Measurements from ENCODE around the gene TMSB4X. TPM values are rescaled to one million over a fixed set of nuclear protein-coding genes. Genes with fewer than 3 reads are reported as not detected.
"Not testable (repeated sequence)": the region's sequence is repeated elsewhere in the genome, so short reads cannot be mapped to it uniquely, and the experiment has no call there.

Gene TMSB4X
- polyA plus RNA-seq (ENCODE audit: insufficient read length), result 918 TPM

GRCh38 chrX:12974796-12975669 lies at the start of gene TMSB4X:
TMSB4X (plus strand) TSS chrX:12975110.
- DNase-seq, result peak; percentile 85

- DNase-seq, result no peak
Measured at GRCh38 chrX:12929701-12930100, 45.2 kb upstream of the TMSB4X start.

GRCh38 chrX:12930150-12930549 lies 44.8 kb upstream of the TMSB4X start:
- no peak for DNase-seq

- no peak for DNase-seq
Measured at GRCh38 chrX:12932244-12932643, 42.7 kb upstream of the TMSB4X start.

GRCh38 chrX:12934850-12935249 lies 40.1 kb upstream of the TMSB4X start:
- no peak for DNase-seq

- DNase-seq, result no peak
Measured at GRCh38 chrX:12936947-12937346, 38.0 kb upstream of the TMSB4X start.

- DNase-seq, result not testable (repeated sequence)
Measured at GRCh38 chrX:12940471-12940870, 34.4 kb upstream of the TMSB4X start.

- not testable (repeated sequence) for DNase-seq
Measured at GRCh38 chrX:12943592-12943991, 31.3 kb upstream of the TMSB4X start.

GRCh38 chrX:12944452-12944851 lies 30.5 kb upstream of the TMSB4X start:
- not testable (repeated sequence) for DNase-seq

- no peak for DNase-seq
Measured at GRCh38 chrX:12945494-12945893, 29.4 kb upstream of the TMSB4X start.

GRCh38 chrX:12946406-12946805 lies 28.5 kb upstream of the TMSB4X start:
- no peak for DNase-seq

GRCh38 chrX:12946838-12947544 lies 27.9 kb upstream of the TMSB4X start:
- DNase-seq, result no peak

- DNase-seq, result no peak
Measured at GRCh38 chrX:12947545-12948235, 27.2 kb upstream of the TMSB4X start.

GRCh38 chrX:12948495-12948894 lies 26.4 kb upstream of the TMSB4X start:
- DNase-seq, result no peak

GRCh38 chrX:12949205-12949926 lies 25.5 kb upstream of the TMSB4X start:
- DNase-seq, result no peak

GRCh38 chrX:12949927-12950656 lies 24.8 kb upstream of the TMSB4X start:
- DNase-seq, result peak; percentile 73

GRCh38 chrX:12950851-12951594 lies 23.9 kb upstream of the TMSB4X start:
- DNase-seq, result no peak

GRCh38 chrX:12951595-12951975 lies 23.3 kb upstream of the TMSB4X start:
- no peak for DNase-seq

- no peak for DNase-seq
Measured at GRCh38 chrX:12953420-12953819, 21.5 kb upstream of the TMSB4X start.

GRCh38 chrX:12954376-12954775 lies 20.5 kb upstream of the TMSB4X start:
- DNase-seq, result no peak

GRCh38 chrX:12954981-12955380 lies 19.9 kb upstream of the TMSB4X start:
- DNase-seq, result no peak

Measured in hindlimb muscle (tissue), 1 donor.